H1 (cell line): ENCODE data around the gene AKAP12. TPM values are rescaled to one million over a fixed set of nuclear protein-coding genes. Genes with fewer than 3 reads are reported as not detected.

Experiments used
- CTCF ChIA-PET: fragments of 300-600 bp; sonication (Branson Sonifier 250); formaldehyde crosslinking; loops from one replicate; lab custom pipeline; 2021; ENCODE audit not compliant: partially characterized antibody; lab: Charles Lee
- POLR2A ChIA-PET: fragments of 300-600 bp; sonication (Branson Sonifier 250); formaldehyde crosslinking; loops from one replicate; lab custom pipeline; 2021; ENCODE audit warnings: inconsistent platforms; ENCODE audit not compliant: partially characterized antibody; lab: Charles Lee
- DNase-seq, 2 experiments: peaks; one replicate each; pipeline versions ENCODE4 v3.0.0 to v3.0.0-alpha.2; 2010 to 2022; ENCODE audit warnings: low spot score in 2 of 2, low read depth in 1 of 2, mixed read lengths in 1 of 2
- FAIRE-seq: peaks from 2 replicates; lab custom pipeline; 2011; peaks lifted over from hg19 to GRCh38; lab: Jason Lieb, UNC
- H2AFZ ChIP-seq: 2 replicates; pipeline ENCODE4 v1.8.1; 2012; ENCODE audit warnings: low read length, inconsistent platforms
- H2AK5ac ChIP-seq: 2 replicates; pipeline ENCODE4 v1.6.1; 2013; ENCODE audit warnings: low read depth, low read length
- H2BK120ac ChIP-seq: replicated peaks from 2 replicates; pipeline ENCODE3; 2013; ENCODE audit warnings: low read depth, low read length, inconsistent platforms
- H2BK12ac ChIP-seq: 2 replicates; pipeline ENCODE4 v1.6.1; 2013; ENCODE audit warnings: low read depth, low read length
- H2BK15ac ChIP-seq: 2 replicates; pipeline ENCODE4 v1.6.1; 2013; ENCODE audit warnings: low read length
- H2BK20ac ChIP-seq: 2 replicates; pipeline ENCODE4 v1.6.1; 2013; ENCODE audit warnings: low read length
- H2BK5ac ChIP-seq: 2 replicates; pipeline ENCODE4 v1.6.1; 2013; ENCODE audit warnings: low read depth, low read length
- H3K14ac ChIP-seq: 2 replicates; pipeline ENCODE4 v1.6.1; 2013; ENCODE audit warnings: inconsistent platforms; ENCODE audit not compliant: insufficient read length
- H3K18ac ChIP-seq: 2 replicates; pipeline ENCODE4 v1.6.1; 2013; ENCODE audit warnings: low read length; ENCODE audit errors: extremely low read depth
- H3K23ac ChIP-seq: 2 replicates; pipeline ENCODE4 v1.6.1; 2013; ENCODE audit warnings: inconsistent platforms; ENCODE audit not compliant: insufficient read length
- H3K23me2 ChIP-seq: 2 replicates; pipeline ENCODE4 v1.6.1; 2013; ENCODE audit warnings: low read depth, low read length
- H3K27ac ChIP-seq: 2 replicates; pipeline ENCODE4 v1.6.1; 2011; ENCODE audit warnings: low read depth, low read length, inconsistent platforms
- H3K27me3 ChIP-seq, 4 experiments: replicated peaks in 1 of 4; 1 replicate in 1 of 4; 2 replicates in 3 of 4; pipeline versions ENCODE4 v1.6.1 to v1.8.1; 2011 to 2013; ENCODE audit warnings: low read length in 3 of 4, mild to moderate bottlenecking in 3 of 4, inconsistent platforms in 2 of 4, mixed read lengths in 2 of 4, moderate library complexity in 1 of 4; ENCODE audit not compliant: control insufficient read depth in 3 of 4, insufficient read depth in 3 of 4; ENCODE audit errors: extremely low read depth in 1 of 4
- H3K36me3 ChIP-seq, 4 experiments: 2 replicates each; pipeline versions ENCODE4 v1.6.1 to v1.8.1; 2011 to 2013; ENCODE audit warnings: mild to moderate bottlenecking in 4 of 4, low read length in 3 of 4, moderate library complexity in 2 of 4, control low read depth in 1 of 4, inconsistent platforms in 1 of 4; ENCODE audit not compliant: insufficient read depth in 4 of 4, control insufficient read depth in 2 of 4
- H3K4ac ChIP-seq: replicated peaks from 2 replicates; pipeline ENCODE3; 2013; ENCODE audit warnings: low read length, low read depth, mixed read lengths, inconsistent platforms; ENCODE audit not compliant: insufficient read length
- H3K4me1 ChIP-seq, 4 experiments: replicated peaks in 1 of 4; 1 replicate in 1 of 4; 2 replicates in 3 of 4; pipeline versions ENCODE4 v1.6.1 to v1.8.1; 2011 to 2013; ENCODE audit warnings: low read length in 3 of 4, inconsistent platforms in 2 of 4, mixed read lengths in 1 of 4; ENCODE audit not compliant: insufficient read depth in 4 of 4, control insufficient read depth in 3 of 4
- H3K4me2 ChIP-seq, 2 experiments: 2 replicates each; pipeline versions ENCODE4 v1.6.1 to v1.8.1; 2011 to 2013; ENCODE audit warnings: low read depth in 2 of 2, low read length in 2 of 2, control low read depth in 1 of 2, inconsistent platforms in 1 of 2, mild to moderate bottlenecking in 1 of 2; ENCODE audit not compliant: insufficient read depth in 1 of 2
- H3K4me3 ChIP-seq, 4 experiments: fragments of 200-600, 300-600 bp in 1 of 4; sonication (generic), shearing (Covaris generic), sonication (Bioruptor Twin) in 1 of 4; 2 replicates each; pipeline versions ENCODE4 v1.5.1 to v1.8.1; 2011 to 2016; ENCODE audit warnings: low read length in 4 of 4, low read depth in 3 of 4, control low read depth in 2 of 4, inconsistent platforms in 2 of 4, mild to moderate bottlenecking in 2 of 4, mixed read lengths in 1 of 4, moderate library complexity in 1 of 4; ENCODE audit not compliant: insufficient read depth in 2 of 4; ENCODE audit errors: extremely low read depth in 1 of 4
- H3K56ac ChIP-seq: replicated peaks from 2 replicates; pipeline ENCODE3; 2013; ENCODE audit warnings: low read depth, mild to moderate bottlenecking, mixed read lengths, low read length, inconsistent platforms; ENCODE audit not compliant: insufficient read length
- H3K79me1 ChIP-seq: 2 replicates; pipeline ENCODE4 v1.6.1; 2013; ENCODE audit warnings: low read depth, low read length, control low read depth
- H3K79me2 ChIP-seq, 2 experiments: 2 replicates each; pipeline versions ENCODE4 v1.6.1 to v1.8.1; 2012 to 2013; ENCODE audit warnings: low read length in 2 of 2, mild to moderate bottlenecking in 2 of 2, inconsistent platforms in 1 of 2; ENCODE audit not compliant: insufficient read depth in 2 of 2, control insufficient read depth in 1 of 2
- H3K9ac ChIP-seq, 4 experiments: replicated peaks in 1 of 4; 1 replicate in 1 of 4; 2 replicates in 3 of 4; pipeline versions ENCODE4 v1.6.1 to v1.8.1; 2011 to 2013; ENCODE audit warnings: low read depth in 3 of 4, low read length in 3 of 4, control low read depth in 2 of 4, mild to moderate bottlenecking in 2 of 4, moderate library complexity in 2 of 4, inconsistent platforms in 1 of 4; ENCODE audit errors: extremely low read depth in 1 of 4
- H3K9me3 ChIP-seq, 2 experiments: 2 replicates each; pipeline versions ENCODE4 v1.6.1 to v1.8.1; 2012 to 2013; ENCODE audit warnings: mild to moderate bottlenecking in 2 of 2, moderate library complexity in 2 of 2, control low read depth in 1 of 2, inconsistent platforms in 1 of 2, low read depth in 1 of 2, low read length in 1 of 2, mixed read lengths in 1 of 2; ENCODE audit not compliant: insufficient read depth in 2 of 2
- H4K20me1 ChIP-seq, 2 experiments: replicated peaks in 1 of 2; 2 replicates each; pipeline versions ENCODE3 to v1.8.1; 2011 to 2013; ENCODE audit warnings: inconsistent platforms in 2 of 2, low read length in 2 of 2, mild to moderate bottlenecking in 1 of 2; ENCODE audit not compliant: insufficient read depth in 2 of 2, control insufficient read depth in 1 of 2
- H4K5ac ChIP-seq: 2 replicates; pipeline ENCODE4 v1.6.1; 2013; ENCODE audit warnings: low read length, low read depth, mixed read lengths, inconsistent platforms; ENCODE audit not compliant: insufficient read length
- H4K8ac ChIP-seq: 2 replicates; pipeline ENCODE4 v1.8.0; 2013; ENCODE audit warnings: mild to moderate bottlenecking, moderate library complexity, low read length, inconsistent platforms; ENCODE audit not compliant: insufficient read depth; ENCODE audit errors: extremely low read depth
- H4K91ac ChIP-seq: replicated peaks from 2 replicates; pipeline ENCODE3; 2013; ENCODE audit warnings: low read length, mixed read lengths, inconsistent platforms; ENCODE audit not compliant: insufficient read length
- EZH2 ChIP-seq: fragments of 200-600 bp; sonication (generic); IDR thresholded peaks from 2 replicates; pipeline ENCODE4 v1.7.1; 2012; ENCODE audit warnings: low read depth, mild to moderate bottlenecking, moderate library complexity, low read length, inconsistent platforms; ENCODE audit not compliant: severe bottlenecking
- RAD21 ChIP-seq, 2 experiments: IDR thresholded peaks in 1 of 2; conservative IDR thresholded peaks in 1 of 2; 2 replicates each; pipeline ENCODE4 v1.6.1; 2011; ENCODE audit warnings: low read depth in 2 of 2, low read length in 2 of 2, improper control_type of control experiment in 1 of 2, inconsistent platforms in 1 of 2, mild to moderate bottlenecking in 1 of 2, moderate library complexity in 1 of 2
- TAF1 ChIP-seq: IDR thresholded peaks from 2 replicates; pipeline ENCODE4 v1.6.1; 2011; ENCODE audit warnings: mild to moderate bottlenecking, low read depth, low read length
- WGBS, 2 experiments: shearing (Covaris generic) in 1 of 2; methylation state at CpG; one replicate each; pipeline versions ENCODE4 v1.1.6 to v1.1.7; 2013 to 2015; ENCODE audit warnings: low lambda C conversion rate in 2 of 2, mixed read lengths in 2 of 2, inconsistent platforms in 1 of 2, low coverage in 1 of 2, missing lambda C conversion rate in 1 of 2; ENCODE audit not compliant: insufficient replicate concordance in 2 of 2, insufficient coverage in 1 of 2, insufficient read length in 1 of 2; ENCODE audit errors: extremely low coverage in 1 of 2, missing lambda C conversion rate in 1 of 2; 5-methylcytosine and 5-hydroxymethylcytosine counted together
- polyA plus RNA-seq, 7 experiments: library from polyadenylated mRNA; depleted of rRNA in 3 of 7; stranded (reverse) in 5 of 7; unstranded in 2 of 7; fragments of >200 nt in 5 of 7; fragments of 200-250 nt in 2 of 7; gene quantifications; 1 replicate in 5 of 7; 2 replicates in 1 of 7; 4 replicates in 1 of 7; pipeline versions ENCODE4 v1.2.1 to v1.2.3, GENCODE V29; 2011 to 2013; ENCODE audit warnings: missing spikeins in 2 of 7, mixed read lengths in 2 of 7
- total RNA-seq: library from RNA; stranded (reverse); fragmentation: NEBNext Ultra II Directional; extraction: Animal tissue kit (Norgen Biotek cat#: 25700); gene quantifications from 2 replicates; pipeline ENCODE4 v1.2.1, GENCODE V29; 2021
- TF ChIP-seq, protein P1 (sequence below): IDR thresholded peaks from 2 replicates; pipeline ENCODE4 v1.6.1; 2012; ENCODE audit warnings: inconsistent platforms
- TF ChIP-seq, protein P2 (sequence below), 3 experiments: IDR thresholded peaks; 1 replicate in 2 of 3; 2 replicates in 1 of 3; pipeline versions ENCODE4 v1.5.1 to v1.6.1; 2011; ENCODE audit warnings: low read length in 3 of 3, mild to moderate bottlenecking in 3 of 3, inconsistent platforms in 2 of 3, low read depth in 1 of 3, moderate library complexity in 1 of 3; ENCODE audit not compliant: insufficient read depth in 1 of 3; ENCODE audit errors: control extremely low read depth in 1 of 3

Gene AKAP12
- total and polyA plus RNA-seq, 2 of the 8 experiments (the other 6 are each of a cell fraction or from before 2014, with no cell fraction given), result 14.6 to 79.2 TPM

DNA sequence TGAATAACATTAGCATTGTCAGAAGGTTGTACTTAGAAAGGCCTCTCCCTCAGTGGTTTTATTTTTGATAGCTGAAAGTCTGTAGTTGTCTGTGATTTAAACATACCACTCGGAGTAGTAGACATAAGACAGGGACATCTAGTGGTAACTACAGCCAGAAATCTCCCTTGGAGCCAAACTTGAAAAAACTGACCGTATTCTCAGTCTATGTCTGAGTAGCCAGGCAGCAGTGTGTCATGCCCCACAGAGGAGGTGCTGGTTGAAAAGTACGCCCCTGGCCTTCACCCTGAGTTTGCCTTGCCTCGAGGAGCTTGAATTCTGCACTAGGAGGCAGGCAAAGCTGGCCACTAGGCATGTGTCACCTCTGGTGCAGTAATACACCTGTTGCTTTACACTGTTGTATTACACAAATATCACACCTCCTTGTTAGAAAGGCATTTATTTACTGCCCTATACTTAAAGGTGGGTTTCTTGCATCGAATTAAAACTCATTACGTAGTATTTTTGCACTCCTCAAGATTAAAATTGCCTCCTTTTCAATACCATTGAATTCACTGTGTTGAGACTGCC, 130.8 kb downstream of the AKAP12 start:
- Histone ChIP-seq H4K5ac (no peak overlapping the region), H2AFZ (no peak overlapping the region), H2BK120ac (no peak overlapping the region), H3K4me3 (no peak overlapping the region), H3K9me3 (no peaks in the 10 kb centered on the region), H3K23me2 (no peaks in the 10 kb centered on the region), H3K27ac (no peak overlapping the region), H2BK15ac (no peak overlapping the region), H3K79me1 (peaks cover 6% of the 10 kb centered on the region; the same call in 1 of the 2 replicates), H2BK20ac (no peak overlapping the region), H4K20me1 (peaks cover 0 to 6% of the 10 kb centered on the region in 2 experiments), H3K4me2 (no peak overlapping the region), H2BK12ac (no peak overlapping the region), H2BK5ac (no peak overlapping the region), H4K91ac (no peak overlapping the region), H3K27me3 (no peaks in the 10 kb centered on the region), H3K4ac (no peak overlapping the region), H3K23ac (no peak overlapping the region), H4K8ac (no peak overlapping the region), H3K4me1 (peaks cover 0 to 9% (median 4%) of the 10 kb centered on the region in 4 experiments; a peak in 3 of 7 replicates), H3K56ac (no peak overlapping the region), H3K9ac (no peak overlapping the region), H3K18ac (no peak overlapping the region), H3K36me3 (peaks cover 7 to 27% (median 9%) of the 10 kb centered on the region in 4 experiments; a peak in 7 of 8 replicates), H3K14ac (no peak overlapping the region), H2AK5ac (no peak overlapping the region), H3K79me2 (peaks cover 0 to 21% of the 10 kb centered on the region in 2 experiments; a peak in 2 of 4 replicates)
- ChIA-PET POLR2A (no interaction called here), CTCF (interaction anchor here (0.8 to 1.9 kb wide), 6 partner anchors 10 to 478 kb away, joined by 3 to 4 read pairs (median 3); no protein-coding TSS in a partner anchor)
- 93% methylated on average over 6 of the region's 6 CpGs; no CpG with 5 or more reads in 1 of the 2 experiments for WGBS, 2 experiments
- DNase-seq, result peak in 1 of 2 experiments; percentile 40
- TF ChIP-seq, protein P1, sequence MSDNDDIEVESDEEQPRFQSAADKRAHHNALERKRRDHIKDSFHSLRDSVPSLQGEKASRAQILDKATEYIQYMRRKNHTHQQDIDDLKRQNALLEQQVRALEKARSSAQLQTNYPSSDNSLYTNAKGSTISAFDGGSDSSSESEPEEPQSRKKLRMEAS, result no peak
- TF ChIP-seq, protein P2, sequence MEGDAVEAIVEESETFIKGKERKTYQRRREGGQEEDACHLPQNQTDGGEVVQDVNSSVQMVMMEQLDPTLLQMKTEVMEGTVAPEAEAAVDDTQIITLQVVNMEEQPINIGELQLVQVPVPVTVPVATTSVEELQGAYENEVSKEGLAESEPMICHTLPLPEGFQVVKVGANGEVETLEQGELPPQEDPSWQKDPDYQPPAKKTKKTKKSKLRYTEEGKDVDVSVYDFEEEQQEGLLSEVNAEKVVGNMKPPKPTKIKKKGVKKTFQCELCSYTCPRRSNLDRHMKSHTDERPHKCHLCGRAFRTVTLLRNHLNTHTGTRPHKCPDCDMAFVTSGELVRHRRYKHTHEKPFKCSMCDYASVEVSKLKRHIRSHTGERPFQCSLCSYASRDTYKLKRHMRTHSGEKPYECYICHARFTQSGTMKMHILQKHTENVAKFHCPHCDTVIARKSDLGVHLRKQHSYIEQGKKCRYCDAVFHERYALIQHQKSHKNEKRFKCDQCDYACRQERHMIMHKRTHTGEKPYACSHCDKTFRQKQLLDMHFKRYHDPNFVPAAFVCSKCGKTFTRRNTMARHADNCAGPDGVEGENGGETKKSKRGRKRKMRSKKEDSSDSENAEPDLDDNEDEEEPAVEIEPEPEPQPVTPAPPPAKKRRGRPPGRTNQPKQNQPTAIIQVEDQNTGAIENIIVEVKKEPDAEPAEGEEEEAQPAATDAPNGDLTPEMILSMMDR (IDR thresholded peaks at IDR 0.05; ENCODE audit: control extremely low read depth in 1 of 3, insufficient read depth in 1 of 3, low read depth in 1 of 3, low read length in 3 of 3), result peak in 2 of 3 experiments; percentile 13 to 21; a peak in 2 of 4 replicates
- TF ChIP-seq TAF1, result no peak
- no peak for TF ChIP-seq EZH2
- peak in 1 of 2 experiments; percentile 45; a peak in 2 of 4 replicates for TF ChIP-seq RAD21 (IDR thresholded peaks at IDR 0.05 in 1 of 2, conservative IDR thresholded peaks at IDR 0.05 in 1 of 2; ENCODE audit: low read depth in 2 of 2, low read length in 2 of 2)
- no peak for FAIRE-seq
